Stimulated activated CD8-positive, alpha-beta memory T cell treated with anti-CD3 and anti-CD28 coated beads, Interleukin-7, amount 100 ng/mL, for 24 hours (primary cell): ENCODE data around the gene LMNTD2.
"Not testable (repeated sequence)": the region's sequence is repeated elsewhere in the genome, so short reads cannot be mapped to it uniquely, and the experiment has no call there.

Experiments
- DNase-seq: peaks from one replicate; pipeline ENCODE4 v3.0.0-alpha.2; 2020; ENCODE audit warnings: low read depth

LMNTD2 gene

DNA sequence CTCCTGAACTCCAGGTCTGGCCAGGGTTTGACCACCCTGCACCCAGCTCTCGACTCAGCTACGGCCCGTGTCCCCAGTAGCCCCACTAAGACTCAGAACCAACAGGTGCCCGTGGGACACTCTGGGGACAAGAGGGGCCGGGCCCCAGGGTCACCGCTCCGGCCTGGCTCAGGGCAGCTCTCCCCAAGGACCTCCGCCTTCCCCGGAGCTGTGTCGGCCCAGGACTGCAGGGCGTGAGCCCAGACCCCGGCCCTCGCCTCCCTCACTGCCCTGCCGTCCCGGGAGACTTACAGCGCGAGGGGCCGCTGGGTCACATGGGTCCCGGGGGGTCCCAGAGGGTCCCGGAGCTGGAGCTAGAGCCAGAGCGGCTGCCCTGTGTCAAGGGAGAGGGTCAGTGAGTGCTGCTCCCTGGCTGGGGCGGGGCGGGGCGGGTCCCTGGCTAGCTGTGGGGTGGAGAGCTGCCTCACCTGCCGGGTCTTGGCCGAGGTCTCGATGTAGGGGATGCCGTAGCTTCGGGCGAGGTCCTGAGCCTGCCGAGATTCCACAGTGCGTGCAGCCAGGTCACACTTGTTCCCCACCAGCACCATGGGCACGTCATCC lies 27.5 kb downstream of the LMNTD2 start:
- DNase-seq, result no peak

DNA sequence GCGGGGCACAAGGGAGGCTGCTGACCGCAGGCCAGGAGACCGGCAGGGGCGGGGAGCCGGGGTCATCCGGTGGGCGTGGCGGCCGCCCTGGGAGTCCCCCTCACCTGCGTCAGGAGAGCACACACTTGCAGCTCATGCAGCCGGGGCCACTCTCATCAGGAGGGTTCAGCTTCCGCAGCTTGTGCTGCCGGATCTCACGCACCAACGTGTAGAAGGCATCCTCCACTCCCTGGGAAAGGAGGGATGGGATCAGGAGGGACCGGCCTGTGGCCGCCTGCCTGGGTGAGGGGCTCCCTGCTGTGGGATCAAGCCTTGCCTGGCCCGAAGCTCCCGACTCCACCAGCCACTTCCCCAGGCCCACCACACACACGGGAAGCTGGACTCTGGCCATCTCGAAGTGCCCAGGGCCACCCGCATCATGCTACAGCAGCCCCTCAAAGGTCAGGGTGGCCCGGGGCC lies 28.0 kb downstream of the LMNTD2 start:
- no peak for DNase-seq

DNA sequence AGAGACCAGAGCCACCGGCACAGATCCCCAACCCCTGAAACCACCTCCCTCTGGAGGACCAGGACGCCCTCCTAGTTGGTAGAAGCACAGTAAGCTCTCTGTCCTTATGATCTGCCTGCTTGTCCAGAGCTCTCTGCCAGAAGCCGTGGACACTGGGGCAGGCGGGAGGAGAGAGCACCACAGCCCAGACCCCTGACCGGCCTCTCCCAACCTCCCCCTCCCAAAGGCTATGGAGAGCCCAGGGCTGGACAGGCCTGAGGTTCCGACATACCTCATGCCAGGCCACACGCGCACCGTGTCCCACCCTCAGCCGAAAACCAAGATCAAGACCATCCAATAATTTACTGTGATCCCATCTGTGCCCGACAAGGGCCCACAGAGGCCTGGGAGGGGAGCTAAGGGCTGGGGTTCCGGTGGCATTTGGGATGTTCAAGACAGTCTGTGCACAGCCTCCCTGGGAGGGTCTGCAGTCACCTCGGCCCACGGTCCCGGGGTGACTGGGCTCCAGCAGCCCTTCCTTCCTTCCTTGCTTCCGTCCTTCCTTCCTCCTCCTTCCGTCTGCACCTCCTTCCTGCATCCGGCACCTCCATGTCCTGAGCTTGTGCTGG lies 28.5 kb downstream of the LMNTD2 start:
- DNase-seq, result no peak

GRCh38 chr11:530960-531831 lies 29.3 kb downstream of the LMNTD2 start:
- no peak for DNase-seq

- DNase-seq, result no peak
Observed at GRCh38 chr11:529728-530411, 30.7 kb downstream of the LMNTD2 start.

DNA sequence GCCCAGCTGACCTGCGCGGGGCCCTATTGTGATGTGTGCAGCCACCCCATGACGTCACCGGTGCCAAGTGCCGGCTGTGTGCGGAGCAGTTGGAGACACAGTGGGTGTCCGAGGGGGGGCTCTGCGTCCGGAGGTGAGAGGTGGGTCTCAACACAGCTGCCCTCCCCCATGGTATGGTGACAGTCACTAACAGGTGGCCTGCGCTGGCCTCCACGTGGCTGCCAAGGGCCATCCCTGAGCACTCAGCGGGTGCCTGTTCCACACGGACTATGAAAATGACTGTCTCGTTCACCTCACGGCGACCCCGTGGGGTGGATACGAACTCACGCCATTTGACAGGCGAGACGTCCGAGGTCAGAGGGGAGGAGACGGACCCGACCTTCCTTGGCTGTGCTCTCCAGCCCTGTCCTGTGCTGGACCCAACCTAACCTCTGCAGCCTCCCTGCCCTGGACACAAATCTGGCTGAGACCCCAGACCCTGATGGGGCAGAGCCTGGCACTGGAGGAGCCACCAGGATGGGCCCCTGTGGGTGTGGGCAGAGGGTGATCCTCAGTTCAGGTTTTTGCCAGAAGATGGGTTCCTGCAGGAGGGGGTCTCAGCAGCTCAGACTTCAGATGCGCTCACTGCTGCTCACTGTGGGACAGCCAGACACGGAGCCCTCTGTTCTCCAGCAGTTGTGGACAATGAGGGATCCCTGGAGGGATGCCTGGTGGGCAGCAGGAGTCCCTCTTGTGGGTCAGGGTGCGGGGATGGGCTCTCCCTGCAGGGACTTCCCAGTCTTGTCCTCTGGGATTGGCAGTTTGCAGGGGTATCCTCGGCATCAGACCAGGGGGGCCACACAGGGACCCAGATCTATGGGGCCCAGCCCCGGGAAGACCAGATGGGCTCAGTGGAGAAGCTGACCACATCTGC lies 31.5 kb downstream of the LMNTD2 start:
- no peak for DNase-seq

GRCh38 chr11:528166-528814 lies 32.2 kb downstream of the LMNTD2 start:
- DNase-seq, result no peak

- no peak for DNase-seq
Observed at GRCh38 chr11:526192-526591, 34.3 kb downstream of the LMNTD2 start.

- no peak for DNase-seq
Observed at GRCh38 chr11:521177-521688, 39.3 kb downstream of the LMNTD2 start.

DNA sequence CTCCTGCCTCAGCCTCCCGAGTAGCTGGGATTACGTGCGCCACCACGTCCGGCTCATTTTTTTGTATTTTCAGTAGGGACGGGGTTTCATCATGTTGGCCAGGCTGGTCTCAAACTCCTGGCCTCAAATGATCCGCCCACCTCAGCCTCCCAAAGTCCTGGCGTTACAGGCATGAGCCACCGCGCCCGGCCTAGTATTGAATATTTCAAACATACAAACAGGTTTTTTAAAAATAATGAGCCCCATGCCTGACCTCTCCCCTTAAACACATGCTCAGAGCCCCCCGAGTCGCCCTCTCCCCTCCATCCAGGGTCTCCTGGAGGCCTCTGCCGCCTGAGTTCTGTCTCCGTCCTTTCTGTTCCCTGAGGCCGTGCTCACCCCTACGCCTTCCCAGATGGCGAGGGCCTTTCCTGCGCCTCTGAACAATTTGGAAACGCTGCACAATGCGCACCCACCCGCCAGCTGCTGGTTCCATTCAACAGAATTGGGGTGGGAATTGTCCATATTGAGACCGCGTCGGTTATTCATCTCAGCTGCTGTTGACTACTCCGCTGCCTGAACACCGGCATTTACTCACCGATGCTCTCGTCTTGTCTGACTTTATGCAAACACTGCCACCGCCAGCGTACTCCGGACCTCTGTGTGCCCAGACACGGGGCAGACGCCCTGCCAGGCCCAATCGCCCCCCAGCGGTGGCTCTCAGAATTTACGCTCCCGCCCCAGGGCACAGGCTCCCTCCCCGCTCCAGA lies 39.9 kb downstream of the LMNTD2 start:
- DNase-seq, result no peak

- peak; percentile 73 for DNase-seq
Observed at GRCh38 chr11:518463-519202, 41.9 kb downstream of the LMNTD2 start.

DNA sequence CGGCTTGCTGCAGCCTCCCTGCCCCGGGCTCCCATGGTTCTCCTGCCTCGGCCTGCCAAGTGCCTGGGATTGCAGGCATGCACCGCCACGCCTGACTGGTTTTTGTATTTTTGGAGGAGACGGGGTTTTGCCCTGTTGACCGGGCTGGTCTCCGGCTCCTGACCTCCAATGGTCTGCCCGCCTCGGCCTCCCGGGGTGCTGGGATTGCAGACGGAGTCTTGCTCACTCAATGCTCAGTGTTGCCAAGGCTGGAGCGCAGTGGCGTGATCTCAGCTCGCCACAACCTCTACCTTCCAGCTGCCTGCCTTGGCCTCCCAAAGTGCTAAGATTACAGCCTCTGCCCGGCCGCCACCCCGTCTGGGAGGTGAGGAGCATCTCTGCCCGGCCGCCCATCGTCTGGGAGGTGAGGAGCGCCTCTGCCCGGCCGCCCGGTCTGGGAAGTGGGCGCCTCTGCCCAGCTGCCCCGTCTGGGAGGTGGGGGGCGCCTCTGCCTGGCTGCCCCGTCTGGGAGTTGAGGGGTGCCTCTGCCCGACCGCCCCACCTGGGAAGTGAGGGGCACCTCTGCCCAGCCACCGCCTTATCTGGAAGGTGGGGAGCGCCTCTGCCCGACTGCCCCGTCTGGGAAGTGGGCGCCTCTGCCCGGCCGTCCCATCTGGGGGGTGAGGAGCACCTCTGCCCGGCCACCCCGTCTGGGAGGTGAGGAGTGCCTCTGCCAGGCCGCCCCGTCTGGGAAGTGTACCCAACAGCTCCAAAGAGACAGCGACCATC lies 43.4 kb downstream of the LMNTD2 start:
- not testable (repeated sequence) for DNase-seq

DNA sequence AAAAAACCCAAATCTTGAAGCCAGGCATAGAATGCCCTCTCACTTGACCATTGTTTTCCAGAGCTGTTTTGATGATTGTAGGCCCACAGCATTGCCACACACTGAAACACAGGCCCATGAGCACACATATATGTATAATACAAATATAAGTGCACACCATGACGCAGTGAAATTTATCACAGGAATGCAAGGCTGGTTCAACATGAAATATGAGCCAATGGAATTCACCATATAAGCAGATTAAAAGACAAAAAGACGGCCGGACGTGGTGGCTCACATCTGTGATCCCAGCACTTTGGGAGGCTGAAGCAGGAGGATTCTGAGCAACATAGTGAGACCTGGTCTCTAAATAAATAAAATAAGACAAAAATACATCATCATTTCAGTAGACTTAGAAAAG lies 44.1 kb downstream of the LMNTD2 start:
- DNase-seq, result no peak

DNA sequence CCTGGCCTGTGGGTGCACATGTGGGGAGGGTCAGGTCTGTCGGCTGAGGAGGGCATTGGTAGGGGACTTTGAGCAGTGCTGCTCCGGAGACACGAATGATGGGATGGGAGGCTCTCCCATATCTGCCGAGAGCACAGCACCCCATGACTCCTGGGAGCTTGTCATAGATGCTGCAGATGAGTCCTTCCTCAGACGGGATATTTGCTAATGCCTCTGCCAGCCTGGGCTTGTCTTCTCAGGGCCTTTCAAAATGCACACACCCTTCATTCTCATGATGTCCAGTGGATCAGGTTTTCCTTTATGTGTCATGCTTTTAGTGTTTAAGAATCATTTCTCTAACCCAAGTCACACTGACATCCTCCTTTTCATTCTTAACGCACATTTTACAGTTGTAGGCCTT lies 45.4 kb downstream of the LMNTD2 start:
- DNase-seq, result no peak

DNA sequence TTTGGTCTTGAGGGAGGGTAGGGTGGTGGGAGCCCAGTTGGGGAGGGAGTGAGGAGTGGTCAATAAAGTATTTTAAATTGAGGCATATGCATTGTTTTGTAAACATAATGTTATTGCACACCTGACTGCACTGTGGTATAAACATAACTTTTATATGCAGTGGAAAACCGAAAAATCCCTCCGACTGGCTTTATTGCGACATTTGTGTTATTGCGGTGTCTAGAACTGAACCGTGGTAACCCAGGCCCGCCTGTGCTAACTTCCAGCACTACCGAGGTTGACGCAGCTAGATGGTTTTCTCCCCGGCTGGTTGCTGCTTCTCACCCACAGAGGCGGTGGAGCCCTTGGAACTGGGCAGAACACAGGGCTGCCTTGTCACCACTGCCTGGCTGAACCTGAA lies 45.9 kb downstream of the LMNTD2 start:
- DNase-seq, result no peak

- DNase-seq, result no peak
Observed at GRCh38 chr11:512761-513595, 47.6 kb downstream of the LMNTD2 start.

DNA sequence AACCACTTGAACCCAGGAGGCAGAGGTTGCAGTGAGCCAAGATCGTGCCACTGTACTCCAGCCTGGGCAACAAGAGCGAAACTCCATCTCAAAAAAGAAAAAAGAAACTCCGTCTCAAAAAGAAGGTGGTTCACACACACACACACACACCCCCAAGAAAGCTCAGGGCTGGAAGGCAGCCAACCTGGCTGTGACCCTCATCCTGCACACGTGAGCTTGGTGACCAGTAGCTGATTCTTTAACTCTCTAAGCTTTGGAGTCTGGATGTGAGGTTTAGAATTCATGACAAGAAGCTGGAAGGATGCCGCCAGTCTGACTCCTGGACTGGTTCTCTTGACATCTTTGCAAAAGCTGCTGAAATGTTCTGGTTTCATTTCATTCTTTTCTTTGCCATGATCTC lies 51.6 kb downstream of the LMNTD2 start:
- no peak for DNase-seq
